ENCODE results near the gene TXNDC15. TPM values are rescaled to one million over a fixed set of nuclear protein-coding genes. Genes with fewer than 3 reads are reported as not detected.
A peak's percentile ranks its signal among the peaks of the same experiment; 100 is the strongest.

The TXNDC15 gene
- total and polyA plus RNA-seq, 2 of the 13 experiments (the other 11 are each of a cell fraction or from before 2014, with no cell fraction given): 22.2 to 49.9 TPM

DNA sequence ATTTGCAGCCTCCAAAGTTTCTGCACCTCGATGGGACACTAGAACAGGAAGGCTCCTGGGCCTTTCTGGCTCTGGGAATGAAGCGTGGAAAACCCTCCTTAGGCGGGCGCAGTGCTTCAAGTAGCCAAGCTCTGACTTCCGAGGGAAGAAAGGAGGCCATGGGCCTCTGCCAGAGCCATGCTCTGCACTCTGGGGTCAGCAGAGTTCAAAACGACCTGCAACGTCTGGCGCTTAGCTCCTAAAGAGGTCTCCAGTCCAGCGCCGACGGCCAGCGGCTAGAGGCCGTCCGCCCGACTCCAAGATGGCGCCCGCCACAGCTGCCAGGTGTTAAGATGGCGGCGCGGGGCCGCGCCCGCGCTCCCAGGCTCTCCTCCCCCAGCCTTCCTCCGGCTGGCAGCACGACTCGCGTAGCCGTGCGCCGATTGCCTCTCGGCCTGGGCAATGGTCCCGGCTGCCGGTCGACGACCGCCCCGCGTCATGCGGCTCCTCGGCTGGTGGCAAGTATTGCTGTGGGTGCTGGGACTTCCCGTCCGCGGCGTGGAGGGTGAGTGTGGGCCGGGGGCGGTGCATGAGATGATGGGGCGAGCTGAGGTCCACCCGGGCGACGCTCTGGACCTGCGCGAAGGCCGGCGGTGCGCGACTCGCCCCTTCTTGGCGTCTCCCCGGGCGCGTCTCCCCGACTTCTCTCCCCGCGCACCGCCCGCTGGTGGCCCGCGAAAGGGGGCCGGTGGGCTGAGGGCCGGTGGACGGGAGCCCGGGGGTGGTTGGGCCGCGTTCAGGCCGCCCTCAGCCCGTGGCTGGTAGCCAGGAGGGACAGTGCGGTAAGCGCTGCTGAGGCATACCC, at the start of gene TXNDC15 (continued):
- TF ChIP-seq, protein P1, sequence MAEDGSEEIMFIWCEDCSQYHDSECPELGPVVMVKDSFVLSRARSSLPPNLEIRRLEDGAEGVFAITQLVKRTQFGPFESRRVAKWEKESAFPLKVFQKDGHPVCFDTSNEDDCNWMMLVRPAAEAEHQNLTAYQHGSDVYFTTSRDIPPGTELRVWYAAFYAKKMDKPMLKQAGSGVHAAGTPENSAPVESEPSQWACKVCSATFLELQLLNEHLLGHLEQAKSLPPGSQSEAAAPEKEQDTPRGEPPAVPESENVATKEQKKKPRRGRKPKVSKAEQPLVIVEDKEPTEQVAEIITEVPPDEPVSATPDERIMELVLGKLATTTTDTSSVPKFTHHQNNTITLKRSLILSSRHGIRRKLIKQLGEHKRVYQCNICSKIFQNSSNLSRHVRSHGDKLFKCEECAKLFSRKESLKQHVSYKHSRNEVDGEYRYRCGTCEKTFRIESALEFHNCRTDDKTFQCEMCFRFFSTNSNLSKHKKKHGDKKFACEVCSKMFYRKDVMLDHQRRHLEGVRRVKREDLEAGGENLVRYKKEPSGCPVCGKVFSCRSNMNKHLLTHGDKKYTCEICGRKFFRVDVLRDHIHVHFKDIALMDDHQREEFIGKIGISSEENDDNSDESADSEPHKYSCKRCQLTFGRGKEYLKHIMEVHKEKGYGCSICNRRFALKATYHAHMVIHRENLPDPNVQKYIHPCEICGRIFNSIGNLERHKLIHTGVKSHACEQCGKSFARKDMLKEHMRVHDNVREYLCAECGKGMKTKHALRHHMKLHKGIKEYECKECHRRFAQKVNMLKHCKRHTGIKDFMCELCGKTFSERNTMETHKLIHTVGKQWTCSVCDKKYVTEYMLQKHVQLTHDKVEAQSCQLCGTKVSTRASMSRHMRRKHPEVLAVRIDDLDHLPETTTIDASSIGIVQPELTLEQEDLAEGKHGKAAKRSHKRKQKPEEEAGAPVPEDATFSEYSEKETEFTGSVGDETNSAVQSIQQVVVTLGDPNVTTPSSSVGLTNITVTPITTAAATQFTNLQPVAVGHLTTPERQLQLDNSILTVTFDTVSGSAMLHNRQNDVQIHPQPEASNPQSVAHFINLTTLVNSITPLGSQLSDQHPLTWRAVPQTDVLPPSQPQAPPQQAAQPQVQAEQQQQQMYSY (CRISPR knock-in tag; IDR thresholded peaks at IDR 0.05): peak; percentile 54
- TF ChIP-seq SIX4 (CRISPR knock-in tag; IDR thresholded peaks at IDR 0.05): no peak
- TF ChIP-seq MAF1 (CRISPR knock-in tag; IDR thresholded peaks at IDR 0.05; ENCODE audit: borderline replicate concordance): peak; percentile 75; the same call in 1 of the 2 replicates
- TF ChIP-seq ZNF776 (CRISPR knock-in tag; IDR thresholded peaks at IDR 0.05): peak; percentile 97
- peak; percentile 89 for TF ChIP-seq ZFP41 (CRISPR knock-in tag; IDR thresholded peaks at IDR 0.05; ENCODE audit: borderline replicate concordance)
- TF ChIP-seq ZNF180 (CRISPR knock-in tag; IDR thresholded peaks at IDR 0.05; ENCODE audit: borderline replicate concordance, low read depth): no peak
- peak; percentile 64 for TF ChIP-seq RARA (CRISPR knock-in tag; IDR thresholded peaks at IDR 0.05)
- TF ChIP-seq ZNF333 (CRISPR knock-in tag; IDR thresholded peaks at IDR 0.05; ENCODE audit: borderline replicate concordance): peak; percentile 96
- TF ChIP-seq ZNF264 (CRISPR knock-in tag; IDR thresholded peaks at IDR 0.05): peak; percentile 81; the same call in 1 of the 2 replicates
- no peak for TF ChIP-seq ZNF567 (CRISPR knock-in tag; IDR thresholded peaks at IDR 0.05; ENCODE audit: borderline replicate concordance)
- TF ChIP-seq SP2 (CRISPR knock-in tag; IDR thresholded peaks at IDR 0.05): no peak
- TF ChIP-seq, protein P2, sequence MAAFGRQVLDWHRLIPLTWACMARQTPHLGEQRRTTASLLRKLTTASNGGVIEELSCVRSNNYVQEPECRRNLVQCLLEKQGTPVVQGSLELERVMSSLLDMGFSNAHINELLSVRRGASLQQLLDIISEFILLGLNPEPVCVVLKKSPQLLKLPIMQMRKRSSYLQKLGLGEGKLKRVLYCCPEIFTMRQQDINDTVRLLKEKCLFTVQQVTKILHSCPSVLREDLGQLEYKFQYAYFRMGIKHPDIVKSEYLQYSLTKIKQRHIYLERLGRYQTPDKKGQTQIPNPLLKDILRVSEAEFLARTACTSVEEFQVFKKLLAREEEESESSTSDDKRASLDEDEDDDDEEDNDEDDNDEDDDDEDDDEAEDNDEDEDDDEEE (CRISPR knock-in tag; IDR thresholded peaks at IDR 0.05): peak; percentile 62; the same call in 1 of the 2 replicates
- TF ChIP-seq ZIK1 (CRISPR knock-in tag; IDR thresholded peaks at IDR 0.05; ENCODE audit: borderline replicate concordance, low read depth): peak; percentile 82; the same call in 1 of the 2 replicates
- TF ChIP-seq ETV5 (CRISPR knock-in tag; IDR thresholded peaks at IDR 0.05; ENCODE audit: borderline replicate concordance): peak; percentile 83
- TF ChIP-seq RARG (CRISPR knock-in tag; IDR thresholded peaks at IDR 0.05; ENCODE audit: low read depth): peak; percentile 84; the same call in 1 of the 2 replicates
- peak; percentile 90; the same call in 1 of the 2 replicates for TF ChIP-seq ZFP90 (CRISPR knock-in tag; IDR thresholded peaks at IDR 0.05; ENCODE audit: borderline replicate concordance)
- TF ChIP-seq, protein P3, sequence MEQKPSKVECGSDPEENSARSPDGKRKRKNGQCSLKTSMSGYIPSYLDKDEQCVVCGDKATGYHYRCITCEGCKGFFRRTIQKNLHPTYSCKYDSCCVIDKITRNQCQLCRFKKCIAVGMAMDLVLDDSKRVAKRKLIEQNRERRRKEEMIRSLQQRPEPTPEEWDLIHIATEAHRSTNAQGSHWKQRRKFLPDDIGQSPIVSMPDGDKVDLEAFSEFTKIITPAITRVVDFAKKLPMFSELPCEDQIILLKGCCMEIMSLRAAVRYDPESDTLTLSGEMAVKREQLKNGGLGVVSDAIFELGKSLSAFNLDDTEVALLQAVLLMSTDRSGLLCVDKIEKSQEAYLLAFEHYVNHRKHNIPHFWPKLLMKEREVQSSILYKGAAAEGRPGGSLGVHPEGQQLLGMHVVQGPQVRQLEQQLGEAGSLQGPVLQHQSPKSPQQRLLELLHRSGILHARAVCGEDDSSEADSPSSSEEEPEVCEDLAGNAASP (CRISPR knock-in tag; IDR thresholded peaks at IDR 0.05; ENCODE audit: borderline replicate concordance): peak; percentile 47; the same call in 1 of the 2 replicates
- 0 out of 2 replicates have a peak, but pooled peaks have one; percentile 61 for TF ChIP-seq NFE2L1 (CRISPR knock-in tag; IDR thresholded peaks at IDR 0.05; ENCODE audit: borderline replicate concordance)
- peak; percentile 58; the same call in 1 of the 2 replicates for TF ChIP-seq ZNF263 (CRISPR knock-in tag; IDR thresholded peaks at IDR 0.05)
- no peak for TF ChIP-seq RORA (CRISPR knock-in tag; IDR thresholded peaks at IDR 0.05)
- TF ChIP-seq ZNF703 (CRISPR knock-in tag; IDR thresholded peaks at IDR 0.05; ENCODE audit: borderline replicate concordance): peak; percentile 91
- peak; percentile 78; the same call in 1 of the 2 replicates for TF ChIP-seq KLF12 (CRISPR knock-in tag; IDR thresholded peaks at IDR 0.05; ENCODE audit: borderline replicate concordance)
- peak; percentile 97 for TF ChIP-seq RBFOX2 (IDR thresholded peaks at IDR 0.05; ENCODE audit: low read depth, low read length)
- TF ChIP-seq ZNF205 (CRISPR knock-in tag; IDR thresholded peaks at IDR 0.05): peak; percentile 51

Data from HepG2 (cell line).